Measurements from ENCODE around the gene NOA1.

Gene NOA1

GRCh38 chr4:56972809-56973208 is 4.6 kb downstream of the NOA1 start:
- in situ Hi-C loops (cut with HindIII; ENCODE audit: low pct_ligation_motif_present, low sequenced_read_pairs) = no loop called here
- no peaks in the 10 kb centered on the region for H3K27me3 ChIP-seq (replicated peaks)
- no peak for TF ChIP-seq CTCF (IDR thresholded peaks at IDR 0.05; ENCODE audit: low read depth, low read length, missing control alignments)
- no peak for DNase-seq
- no peak overlapping the region for H3K4me3 ChIP-seq (ENCODE audit: low read depth, low read length)
- H3K27ac ChIP-seq = no peak overlapping the region
- H3K36me3 ChIP-seq (replicated peaks) = peaks cover 35% of the 10 kb centered on the region

- in situ Hi-C loops (cut with HindIII; ENCODE audit: low pct_ligation_motif_present, low sequenced_read_pairs) = no loop called here
- Histone ChIP-seq H3K36me3 (replicated peaks) (peaks cover 38% of the 10 kb centered on the region), H3K27ac (no peak overlapping the region), H3K4me3 (ENCODE audit: low read depth, low read length) (no peak overlapping the region), H3K27me3 (replicated peaks) (no peaks in the 10 kb centered on the region)
- DNase-seq = no peak
- no peak for TF ChIP-seq CTCF (IDR thresholded peaks at IDR 0.05; ENCODE audit: low read depth, low read length, missing control alignments)
These were observed 5.0 kb downstream of the NOA1 start for GRCh38 chr4:56972389-56972788.

GRCh38 chr4:56971383-56971782 is 6.0 kb downstream of the NOA1 start:
- Histone ChIP-seq H3K27ac (no peak overlapping the region), H3K36me3 (replicated peaks) (peaks cover 42% of the 10 kb centered on the region), H3K27me3 (replicated peaks) (no peaks in the 10 kb centered on the region), H3K4me3 (ENCODE audit: low read depth, low read length) (no peak overlapping the region)
- no peak for TF ChIP-seq CTCF (IDR thresholded peaks at IDR 0.05; ENCODE audit: low read depth, low read length, missing control alignments)
- in situ Hi-C loops (cut with HindIII; ENCODE audit: low pct_ligation_motif_present, low sequenced_read_pairs) = no loop called here
- DNase-seq = no peak

- no peak overlapping the region for H3K4me3 ChIP-seq (ENCODE audit: low read depth, low read length)
- no peak overlapping the region for H3K27ac ChIP-seq
- peaks cover 15% of the 10 kb centered on the region for H3K36me3 ChIP-seq (replicated peaks)
- H3K27me3 ChIP-seq (replicated peaks) = no peaks in the 10 kb centered on the region
- no peak for DNase-seq
- in situ Hi-C loops (cut with HindIII; ENCODE audit: low pct_ligation_motif_present, low sequenced_read_pairs) = no loop called here
- no peak for TF ChIP-seq CTCF (IDR thresholded peaks at IDR 0.05; ENCODE audit: low read depth, low read length, missing control alignments)
These were observed 16.3 kb downstream of the NOA1 start for GRCh38 chr4:56961107-56961500.

GRCh38 chr4:56959100-56959499 is 18.3 kb downstream of the NOA1 start:
- no peak overlapping the region for H3K4me3 ChIP-seq (ENCODE audit: low read depth, low read length)
- no peak for DNase-seq
- H3K36me3 ChIP-seq (replicated peaks) = peaks cover 4% of the 10 kb centered on the region
- in situ Hi-C loops (cut with HindIII; ENCODE audit: low pct_ligation_motif_present, low sequenced_read_pairs) = no loop called here
- H3K27ac ChIP-seq = no peak overlapping the region
- no peaks in the 10 kb centered on the region for H3K27me3 ChIP-seq (replicated peaks)
- no peak for TF ChIP-seq CTCF (IDR thresholded peaks at IDR 0.05; ENCODE audit: low read depth, low read length, missing control alignments)

- no peak for TF ChIP-seq CTCF (IDR thresholded peaks at IDR 0.05; ENCODE audit: low read depth, low read length, missing control alignments)
- Histone ChIP-seq H3K27ac (peak overlapping the region; percentile 60), H3K27me3 (replicated peaks) (no peaks in the 10 kb centered on the region), H3K36me3 (replicated peaks) (no peaks in the 10 kb centered on the region), H3K4me3 (ENCODE audit: low read depth, low read length) (no peak overlapping the region)
- in situ Hi-C loops (cut with HindIII; ENCODE audit: low pct_ligation_motif_present, low sequenced_read_pairs) = no loop called here
- peak; percentile 97 for DNase-seq
These were observed 19.3 kb downstream of the NOA1 start for GRCh38 chr4:56958111-56958517.

All from brain microvascular endothelial cell (primary cell).